ENCODE results near the gene PCDH1.

The PCDH1 gene

GRCh38 chr5:141805874-141806595 is 72.2 kb downstream of the PCDH1 start:
- DNase-seq, result no peak

GRCh38 chr5:141804475-141804874 is 73.7 kb downstream of the PCDH1 start:
- no peak for DNase-seq
